GM12865 (cell line): Measurements from ENCODE around the gene GOLPH3.

Experiments
- DNase-seq: peaks from one replicate; pipeline ENCODE4 v3.0.0; 2010; ENCODE audit warnings: low read depth
- H3K4me3 ChIP-seq: 2 replicates; pipeline ENCODE4 v1.5.1; 2011; ENCODE audit warnings: mild to moderate bottlenecking, low read depth, low read length, control low read depth
- TF ChIP-seq, protein P1 (sequence below): IDR thresholded peaks from 2 replicates; pipeline ENCODE4 v1.5.1; 2011; ENCODE audit warnings: low read length, control low read depth, low read depth, inconsistent platforms; ENCODE audit not compliant: insufficient read depth; ENCODE audit errors: missing control alignments

The GOLPH3 gene

DNA sequence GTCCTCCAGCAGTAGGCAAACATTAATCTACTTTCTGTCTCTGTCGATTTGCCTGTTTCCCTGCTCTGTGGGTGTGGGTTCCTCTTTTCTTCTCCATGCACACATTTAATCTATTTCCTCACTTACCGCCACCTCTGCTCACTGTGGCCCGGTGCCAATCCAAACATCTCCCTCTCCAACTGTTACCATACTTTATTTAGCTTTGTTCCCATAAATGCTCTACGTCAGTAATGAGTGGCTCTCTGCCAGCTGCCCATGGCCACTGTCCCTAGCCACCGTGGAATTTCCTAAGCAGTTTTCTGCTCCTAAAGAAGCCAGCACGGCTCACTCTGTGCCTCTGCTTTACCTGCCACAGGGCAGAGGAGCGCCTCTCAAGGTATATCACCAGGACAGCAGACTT is 19.5 kb upstream of the GOLPH3 start:
- no peak for DNase-seq
- H3K4me3 ChIP-seq, result no peak overlapping the region
- TF ChIP-seq, protein P1, sequence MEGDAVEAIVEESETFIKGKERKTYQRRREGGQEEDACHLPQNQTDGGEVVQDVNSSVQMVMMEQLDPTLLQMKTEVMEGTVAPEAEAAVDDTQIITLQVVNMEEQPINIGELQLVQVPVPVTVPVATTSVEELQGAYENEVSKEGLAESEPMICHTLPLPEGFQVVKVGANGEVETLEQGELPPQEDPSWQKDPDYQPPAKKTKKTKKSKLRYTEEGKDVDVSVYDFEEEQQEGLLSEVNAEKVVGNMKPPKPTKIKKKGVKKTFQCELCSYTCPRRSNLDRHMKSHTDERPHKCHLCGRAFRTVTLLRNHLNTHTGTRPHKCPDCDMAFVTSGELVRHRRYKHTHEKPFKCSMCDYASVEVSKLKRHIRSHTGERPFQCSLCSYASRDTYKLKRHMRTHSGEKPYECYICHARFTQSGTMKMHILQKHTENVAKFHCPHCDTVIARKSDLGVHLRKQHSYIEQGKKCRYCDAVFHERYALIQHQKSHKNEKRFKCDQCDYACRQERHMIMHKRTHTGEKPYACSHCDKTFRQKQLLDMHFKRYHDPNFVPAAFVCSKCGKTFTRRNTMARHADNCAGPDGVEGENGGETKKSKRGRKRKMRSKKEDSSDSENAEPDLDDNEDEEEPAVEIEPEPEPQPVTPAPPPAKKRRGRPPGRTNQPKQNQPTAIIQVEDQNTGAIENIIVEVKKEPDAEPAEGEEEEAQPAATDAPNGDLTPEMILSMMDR, result no peak

- DNase-seq, result no peak
- no peak overlapping the region for H3K4me3 ChIP-seq
- TF ChIP-seq, protein P1, result no peak
Measured at GRCh38 chr5:32190095-32190494, 16.0 kb upstream of the GOLPH3 start.

- no peak overlapping the region for H3K4me3 ChIP-seq
- DNase-seq, result no peak
- TF ChIP-seq, protein P1, result no peak
Measured at GRCh38 chr5:32187675-32188074, 13.6 kb upstream of the GOLPH3 start.

GRCh38 chr5:32182463-32183063 is 8.4 kb upstream of the GOLPH3 start:
- H3K4me3 ChIP-seq, result no peak overlapping the region
- TF ChIP-seq, protein P1, result no peak
- DNase-seq, result peak; percentile 65

GRCh38 chr5:32173267-32174010 is 680 bp downstream of the GOLPH3 start:
- peak; percentile 60 for DNase-seq

DNA sequence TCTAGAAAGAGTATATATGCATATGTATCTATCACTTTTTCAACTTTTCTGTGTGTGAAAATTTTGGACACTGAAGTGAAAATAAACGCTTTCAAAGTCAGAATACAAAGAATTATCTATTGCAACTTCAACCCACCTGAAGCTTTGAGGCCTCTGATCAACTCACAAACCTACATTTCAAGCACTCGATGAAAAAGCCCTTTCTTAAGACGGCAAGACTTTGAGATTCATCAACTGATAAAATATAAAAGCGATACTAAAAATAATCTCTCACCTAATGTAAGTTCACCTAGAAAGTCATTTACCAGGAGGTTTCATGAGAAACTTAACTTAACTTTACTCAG is 1.2 kb downstream of the GOLPH3 start:
- peak overlapping the region; percentile 100 for H3K4me3 ChIP-seq
- TF ChIP-seq, protein P1, result no peak
- DNase-seq, result no peak

More at GRCh38 chr5:32173267-32174010, 680 bp downstream of the GOLPH3 start:
- peak overlapping the region; percentile 100 for H3K4me3 ChIP-seq
- TF ChIP-seq, protein P1, result no peak

DNA sequence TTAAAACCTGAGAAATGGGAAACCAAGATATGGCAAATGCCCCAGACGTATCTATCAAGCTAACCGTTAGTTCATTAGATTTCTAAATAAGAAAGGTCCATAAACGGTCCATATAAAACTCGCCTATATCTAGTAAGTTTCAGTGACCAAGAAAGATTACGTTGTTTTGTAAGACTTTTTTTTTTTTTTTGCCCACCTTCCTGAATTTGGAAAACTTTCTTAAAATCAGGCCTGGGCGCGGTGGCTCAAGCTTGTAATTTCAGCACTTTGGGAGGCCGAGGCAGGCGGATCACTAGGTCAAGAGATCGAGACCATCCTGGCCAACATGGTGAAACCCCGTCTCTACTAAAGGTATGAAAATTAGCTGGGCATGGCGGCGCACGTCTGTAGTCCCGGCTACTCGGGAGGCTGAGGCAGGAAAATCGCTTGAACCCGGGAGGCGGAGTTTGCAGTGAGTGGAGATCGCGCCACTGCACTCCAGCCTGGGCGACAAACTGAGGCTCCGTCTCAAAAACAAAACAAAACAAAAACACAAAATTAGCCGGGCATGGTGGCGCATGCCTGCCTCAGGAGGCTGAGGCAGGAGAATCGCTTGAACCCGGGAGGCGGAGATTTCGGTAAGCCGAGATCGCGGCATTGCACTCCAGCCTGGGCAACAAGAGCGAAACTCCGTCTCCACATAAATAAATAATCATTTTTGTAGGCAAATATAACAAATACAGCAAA is 1.8 kb downstream of the GOLPH3 start:
- peak overlapping the region; percentile 100 for H3K4me3 ChIP-seq
- DNase-seq, result peak; percentile 41
